GM18858 (cell line): ENCODE data around the gene INPP5E.

Source experiments
- ATAC-seq: cut with Tn5 transposase; IDR thresholded peaks from one replicate; pipeline ENCODE4 v1.9.1; 2021; ENCODE audit not compliant: unreplicated experiment

Gene INPP5E

GRCh38 chr9:136448655-136449054 lies 9.0 kb upstream of the INPP5E start:
- no peak for ATAC-seq

DNA sequence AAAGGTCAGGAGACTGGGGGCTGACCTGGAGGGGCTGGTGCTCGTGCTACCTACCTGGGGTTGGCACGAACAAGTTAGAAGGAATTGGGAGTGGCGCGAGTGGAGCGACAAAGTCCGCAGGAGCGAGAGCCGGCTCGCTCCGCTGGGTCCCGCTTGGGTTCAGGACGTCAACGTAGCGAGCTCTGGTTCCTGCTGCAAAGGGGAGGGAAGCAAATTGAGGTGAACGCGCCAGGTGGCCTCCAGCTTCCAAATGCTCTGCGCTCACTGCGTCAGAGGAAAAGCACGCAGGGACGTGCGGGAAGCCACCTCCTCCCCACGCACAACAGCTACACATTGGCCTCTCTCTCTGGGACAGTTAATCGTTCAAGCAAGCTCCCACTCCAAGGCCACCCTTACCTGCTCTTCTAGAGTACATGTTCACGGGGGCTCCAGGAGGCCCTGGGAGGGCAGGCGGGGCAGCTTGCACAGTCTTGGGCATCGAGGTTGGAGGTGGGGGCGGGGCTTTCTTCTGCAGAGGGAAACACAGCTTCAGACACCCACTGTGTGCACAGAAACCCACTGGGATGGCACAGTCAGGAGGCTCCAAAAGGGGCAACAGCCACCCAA lies 7.6 kb upstream of the INPP5E start:
- ATAC-seq, result no peak

DNA sequence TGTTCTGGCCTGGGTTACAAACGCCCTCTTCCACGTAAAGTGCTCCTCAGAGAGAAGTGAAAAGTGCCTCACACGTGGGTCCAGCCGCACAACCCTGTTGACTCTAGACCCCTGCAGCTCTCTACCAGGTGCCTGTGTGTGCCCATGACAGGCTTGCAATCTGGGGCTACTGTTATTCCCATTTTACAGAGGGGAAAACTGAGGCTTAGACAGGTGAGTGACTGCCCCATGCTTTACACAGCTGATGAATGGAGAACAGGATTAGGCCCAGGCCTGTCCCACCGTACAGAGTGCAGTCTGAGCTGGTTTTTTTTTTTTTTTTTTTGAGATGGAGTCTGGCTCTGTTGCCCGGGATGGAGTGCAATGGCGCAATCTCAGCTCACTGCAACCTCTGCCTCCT lies 6.2 kb upstream of the INPP5E start:
- ATAC-seq, result no peak

DNA sequence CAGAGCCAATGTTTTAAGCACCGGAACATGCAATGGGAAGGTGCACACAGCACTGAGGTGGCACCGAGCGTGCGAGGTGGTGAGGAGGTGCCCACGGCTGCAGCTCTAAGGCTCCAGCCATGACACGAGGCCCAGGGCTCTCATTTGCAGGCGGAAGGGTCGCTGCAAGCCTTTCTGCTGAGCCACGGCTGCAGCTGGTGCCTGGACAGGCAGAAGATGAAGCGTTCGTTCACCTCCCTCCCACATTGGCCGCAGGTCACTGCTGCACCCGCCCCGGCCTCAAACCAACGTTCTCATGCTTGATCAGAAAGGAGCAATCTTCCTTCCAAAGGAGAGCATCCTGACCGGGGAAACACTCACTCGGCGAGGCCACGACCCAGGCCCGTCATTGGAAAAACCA lies 4.5 kb upstream of the INPP5E start:
- ATAC-seq, result no peak

- no peak for ATAC-seq
Observed at GRCh38 chr9:136443687-136444086, 4.0 kb upstream of the INPP5E start.

GRCh38 chr9:136443087-136443486 lies 3.4 kb upstream of the INPP5E start:
- ATAC-seq, result no peak

DNA sequence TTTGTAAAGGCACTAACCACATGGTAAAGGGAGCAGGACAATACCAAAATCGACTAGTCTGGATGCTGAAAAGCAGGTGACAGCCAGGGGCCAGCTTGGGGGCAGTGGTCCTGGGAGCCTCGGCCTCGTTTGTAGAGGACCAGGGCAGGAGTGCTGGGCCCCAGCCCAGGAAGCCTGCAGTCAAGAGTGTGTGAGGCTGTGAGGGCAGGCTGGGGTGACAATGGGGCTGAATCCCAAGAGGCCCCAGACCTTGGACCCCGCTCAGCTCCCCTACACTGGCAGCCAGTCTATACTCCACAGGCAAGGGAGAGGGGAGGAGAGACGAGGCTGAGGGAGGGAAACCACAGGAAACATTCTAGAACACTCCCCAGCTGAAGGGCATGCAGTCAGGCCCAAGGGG lies 2.6 kb upstream of the INPP5E start:
- ATAC-seq, result no peak

- no peak for ATAC-seq
Observed at GRCh38 chr9:136441681-136442245, 2.1 kb upstream of the INPP5E start.

DNA sequence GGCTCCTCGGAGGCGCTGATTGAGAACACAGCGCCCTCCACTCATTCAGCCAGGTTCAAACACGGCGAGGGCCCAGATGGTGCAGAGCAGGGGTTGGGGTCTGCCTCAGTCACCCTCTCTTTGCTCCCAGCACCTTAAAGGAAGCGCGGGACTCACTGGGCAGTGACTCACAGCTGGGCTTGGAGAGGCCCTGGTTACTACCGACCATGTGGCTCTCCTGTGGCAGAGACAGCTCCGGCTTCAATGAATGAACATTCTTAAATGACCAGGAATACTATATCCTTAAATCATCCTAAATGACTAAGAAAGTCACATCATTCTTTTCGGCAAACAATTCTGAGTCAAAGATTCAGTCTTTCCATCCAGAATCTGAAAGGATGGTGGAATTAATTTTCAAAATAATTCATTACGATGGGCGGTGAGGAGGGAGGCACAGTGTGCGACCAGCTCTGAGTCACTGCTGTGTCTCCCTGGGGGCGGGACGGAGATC lies 1.6 kb upstream of the INPP5E start:
- ATAC-seq, result no peak

GRCh38 chr9:136438548-136439480 lies 831 bp downstream of the INPP5E start:
- peak; percentile 26 for ATAC-seq

- no peak for ATAC-seq
Observed at GRCh38 chr9:136437839-136438547, 1.7 kb downstream of the INPP5E start.

DNA sequence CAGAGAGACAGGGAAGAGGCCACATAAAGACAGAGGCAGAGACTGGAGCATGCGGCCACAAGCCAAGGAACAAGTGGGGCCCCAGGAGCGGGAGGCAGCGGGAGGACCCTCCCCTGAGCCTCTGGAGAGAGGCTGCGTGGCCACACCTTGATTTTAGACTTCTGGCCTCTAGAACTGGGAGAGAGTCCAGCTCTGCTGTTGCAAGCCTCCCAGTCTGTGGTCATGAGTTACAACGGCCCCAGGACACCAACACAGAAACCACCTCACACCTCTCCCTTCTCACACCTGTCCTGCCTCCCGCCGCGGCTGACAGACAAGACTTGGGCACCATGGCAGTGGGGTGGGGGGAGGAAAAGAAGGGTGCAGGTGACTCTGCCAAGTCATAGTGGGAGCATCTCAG lies 2.2 kb downstream of the INPP5E start:
- ATAC-seq, result no peak

DNA sequence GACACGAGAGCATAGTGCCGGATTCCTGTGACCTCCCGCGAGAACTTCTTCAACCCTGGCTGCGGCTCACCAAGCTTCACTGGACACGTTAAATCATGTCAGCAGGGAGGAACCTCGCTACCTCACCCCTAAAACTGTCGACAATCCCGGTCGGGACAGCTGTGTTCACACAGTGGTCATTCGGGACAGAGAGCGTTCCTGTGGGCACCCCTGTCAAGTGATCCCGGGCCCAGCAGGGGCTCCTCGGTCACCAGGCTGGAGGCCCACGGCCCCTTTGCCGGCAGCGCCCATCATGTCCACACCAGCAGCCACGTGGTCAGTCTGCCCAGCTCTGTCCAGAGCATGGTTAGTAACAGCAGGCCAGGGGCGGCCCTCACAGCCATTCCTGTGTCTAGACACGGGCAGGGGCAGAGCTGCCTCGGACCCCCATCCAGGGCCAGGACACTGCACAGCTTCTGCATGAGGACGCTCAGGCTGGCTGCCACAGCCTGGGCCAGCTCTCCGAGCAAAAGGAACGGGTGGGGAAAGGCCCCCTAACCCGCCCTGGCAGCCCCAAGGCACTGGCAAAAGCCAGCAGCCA lies 3.5 kb downstream of the INPP5E start:
- no peak for ATAC-seq

DNA sequence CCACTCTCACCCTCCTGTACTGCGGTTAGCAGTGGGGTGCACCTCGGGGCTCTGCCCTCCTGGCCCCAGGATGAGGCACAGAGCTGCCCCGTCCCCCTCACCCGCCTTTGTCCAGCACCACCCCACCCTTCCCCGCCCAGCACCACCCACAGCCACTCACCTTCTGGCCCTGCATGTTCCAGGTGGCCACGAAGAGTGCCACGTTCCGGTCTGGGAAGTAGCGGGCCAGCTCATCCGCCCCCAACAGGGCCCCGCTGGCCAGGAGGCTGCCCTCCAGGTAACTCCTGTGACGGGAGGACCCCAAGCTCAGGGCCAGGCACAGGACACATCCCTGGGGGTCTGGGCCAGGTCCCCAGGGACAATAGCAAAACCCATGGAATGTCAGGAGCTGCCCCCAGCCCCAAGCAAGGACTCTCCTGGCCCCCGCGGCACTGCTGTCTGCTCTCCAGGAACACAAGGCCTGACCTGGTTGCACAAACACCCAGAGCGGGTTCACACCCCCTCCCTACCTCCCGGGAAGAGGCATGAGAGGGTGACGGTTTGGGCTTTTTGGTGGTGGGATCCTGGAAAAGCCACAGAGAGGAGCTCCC lies 5.0 kb downstream of the INPP5E start:
- ATAC-seq, result no peak

DNA sequence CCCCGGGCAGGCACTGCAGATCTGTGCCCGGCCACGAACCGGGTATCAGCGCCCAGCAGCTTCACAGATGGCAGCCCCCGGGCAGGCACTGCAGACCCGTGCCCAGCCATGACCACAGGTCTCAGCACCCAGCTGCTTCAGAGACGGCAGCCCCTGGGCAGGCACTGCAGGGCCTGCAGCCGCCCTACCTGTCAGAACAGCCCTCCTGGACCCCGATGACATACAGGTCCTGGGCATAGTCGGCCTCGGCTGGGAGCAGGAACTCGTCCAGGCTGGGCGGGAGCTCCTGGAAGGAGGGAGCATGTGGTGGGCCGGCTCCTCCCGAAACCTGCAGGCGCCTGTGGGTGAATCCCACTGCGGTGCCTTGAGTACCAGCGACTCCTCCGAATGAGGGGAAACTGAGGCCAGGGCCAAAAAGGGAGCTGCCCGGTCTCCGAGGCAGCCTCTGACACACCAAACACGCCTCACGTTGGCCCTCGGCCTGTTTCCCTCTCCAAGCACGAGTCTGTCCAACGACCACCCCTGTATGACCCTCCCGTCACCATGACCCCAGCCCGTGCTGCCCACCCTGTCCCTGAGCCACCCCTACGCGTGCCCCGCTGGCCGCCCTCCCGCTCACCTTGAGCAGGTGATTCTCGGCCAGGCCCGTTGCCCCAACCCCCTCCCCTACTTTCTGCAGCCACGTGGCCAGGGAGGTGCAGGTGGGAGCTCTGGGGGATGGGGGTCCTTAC lies 5.6 kb downstream of the INPP5E start:
- no peak for ATAC-seq

- ATAC-seq, result no peak
Observed at GRCh38 chr9:136433043-136433715, 6.5 kb downstream of the INPP5E start.

DNA sequence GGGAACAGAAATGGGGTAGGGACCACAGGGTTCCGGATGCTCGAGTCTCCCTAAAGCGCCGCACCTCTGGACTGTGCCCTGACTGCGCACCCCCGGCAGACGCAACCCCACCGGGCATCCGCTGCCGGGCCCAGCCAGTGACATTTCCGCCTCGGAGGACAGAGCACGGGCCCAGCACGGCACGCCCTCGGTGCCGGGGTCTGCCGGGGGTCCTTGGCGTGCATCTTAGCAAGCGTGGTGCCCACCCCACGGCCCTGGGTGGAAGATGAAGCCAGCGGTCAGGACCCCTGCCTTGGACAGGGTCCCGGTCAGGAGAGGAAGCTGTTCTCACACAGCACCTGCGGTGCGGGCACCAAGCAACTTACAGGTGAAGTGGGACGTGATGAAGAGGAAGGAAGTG lies 7.1 kb downstream of the INPP5E start:
- ATAC-seq, result no peak

- ATAC-seq, result no peak
Observed at GRCh38 chr9:136431782-136432350, 7.8 kb downstream of the INPP5E start.

DNA sequence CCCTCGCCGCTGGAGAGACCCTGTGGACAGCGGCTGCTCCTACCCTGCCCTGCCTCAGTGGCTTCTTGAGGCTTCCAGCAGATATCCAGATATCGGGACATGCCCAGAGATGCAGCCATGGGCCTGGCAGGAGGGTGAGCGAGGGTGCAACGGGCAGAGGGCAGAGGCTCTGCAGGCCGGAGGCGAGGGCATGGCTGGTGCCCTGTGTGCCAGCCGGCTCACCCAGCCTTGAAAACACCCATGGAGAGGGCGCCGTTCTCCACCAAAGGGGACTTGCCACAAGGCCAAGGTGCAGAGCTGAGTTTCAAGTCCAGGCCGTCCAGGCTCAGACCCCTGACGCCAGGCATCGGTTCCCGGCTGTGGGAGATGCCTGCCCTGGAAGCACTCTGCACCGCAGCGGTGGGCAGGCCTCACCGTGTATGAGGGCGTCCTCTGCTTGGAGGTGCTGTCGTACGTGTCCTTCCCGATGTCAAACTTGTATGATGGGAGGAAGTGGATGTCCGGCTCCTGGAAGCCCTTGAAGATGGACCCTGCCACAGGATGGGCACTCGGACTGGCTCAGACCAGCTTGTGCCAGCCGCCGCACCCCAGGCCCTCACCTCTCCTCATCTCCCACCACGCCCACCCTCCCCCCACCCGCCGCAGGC lies 8.9 kb downstream of the INPP5E start:
- ATAC-seq, result no peak
